Fibroblast of villous mesenchyme (primary cell): Measurements from ENCODE around the gene RABGGTA. TPM values are rescaled to one million over a fixed set of nuclear protein-coding genes. Genes with fewer than 3 reads are reported as not detected.

Experiments
- DNase-seq: peaks from one replicate; pipeline ENCODE4 v3.0.0-alpha.2; 2010; ENCODE audit warnings: low read depth
- H3K4me3 ChIP-seq: 2 replicates; pipeline ENCODE4 v1.5.1; 2011; ENCODE audit warnings: low read depth, mild to moderate bottlenecking, low read length
- total RNA-seq: library from RNA; depleted of rRNA; stranded (reverse); fragments of >200 nt; gene quantifications from 2 replicates; pipeline ENCODE4 v1.2.3, GENCODE V29; 2012
- TF ChIP-seq, protein P1 (sequence below): IDR thresholded peaks from 2 replicates; pipeline ENCODE4 v1.5.1; 2012; ENCODE audit warnings: low read depth, mild to moderate bottlenecking, low read length; ENCODE audit not compliant: insufficient read depth

RABGGTA gene
- total RNA-seq, 1 donor, result 28.1 TPM

DNA sequence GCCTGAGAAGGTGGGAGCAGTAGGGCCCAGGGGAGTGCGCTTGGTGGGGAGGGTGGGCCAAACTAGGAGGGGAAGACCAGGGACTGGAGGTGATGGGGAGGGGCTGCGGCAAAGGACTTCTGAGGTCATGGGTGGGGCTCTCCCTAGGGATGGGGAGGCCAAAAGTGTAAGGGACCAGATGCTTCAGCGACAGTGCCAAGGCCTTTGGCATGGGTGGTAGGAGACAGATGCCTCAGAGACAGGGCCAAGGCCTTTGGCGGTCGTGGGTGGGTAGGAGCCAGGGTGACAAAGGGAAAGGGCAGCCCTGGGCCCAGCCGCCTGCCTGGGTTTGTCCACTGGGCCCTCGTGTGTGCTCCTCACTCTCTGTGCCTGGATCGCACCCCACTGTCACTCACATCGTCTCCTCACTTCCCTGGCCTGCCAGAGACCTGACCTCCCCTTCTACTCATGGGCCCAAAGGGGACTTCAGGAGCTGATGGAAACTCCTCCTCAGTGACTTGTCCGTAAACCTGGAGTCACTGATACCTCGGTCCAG is 13.2 kb upstream of the RABGGTA start:
- no peak overlapping the region for H3K4me3 ChIP-seq
- no peak for DNase-seq
- TF ChIP-seq, protein P1, sequence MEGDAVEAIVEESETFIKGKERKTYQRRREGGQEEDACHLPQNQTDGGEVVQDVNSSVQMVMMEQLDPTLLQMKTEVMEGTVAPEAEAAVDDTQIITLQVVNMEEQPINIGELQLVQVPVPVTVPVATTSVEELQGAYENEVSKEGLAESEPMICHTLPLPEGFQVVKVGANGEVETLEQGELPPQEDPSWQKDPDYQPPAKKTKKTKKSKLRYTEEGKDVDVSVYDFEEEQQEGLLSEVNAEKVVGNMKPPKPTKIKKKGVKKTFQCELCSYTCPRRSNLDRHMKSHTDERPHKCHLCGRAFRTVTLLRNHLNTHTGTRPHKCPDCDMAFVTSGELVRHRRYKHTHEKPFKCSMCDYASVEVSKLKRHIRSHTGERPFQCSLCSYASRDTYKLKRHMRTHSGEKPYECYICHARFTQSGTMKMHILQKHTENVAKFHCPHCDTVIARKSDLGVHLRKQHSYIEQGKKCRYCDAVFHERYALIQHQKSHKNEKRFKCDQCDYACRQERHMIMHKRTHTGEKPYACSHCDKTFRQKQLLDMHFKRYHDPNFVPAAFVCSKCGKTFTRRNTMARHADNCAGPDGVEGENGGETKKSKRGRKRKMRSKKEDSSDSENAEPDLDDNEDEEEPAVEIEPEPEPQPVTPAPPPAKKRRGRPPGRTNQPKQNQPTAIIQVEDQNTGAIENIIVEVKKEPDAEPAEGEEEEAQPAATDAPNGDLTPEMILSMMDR, result no peak

DNA sequence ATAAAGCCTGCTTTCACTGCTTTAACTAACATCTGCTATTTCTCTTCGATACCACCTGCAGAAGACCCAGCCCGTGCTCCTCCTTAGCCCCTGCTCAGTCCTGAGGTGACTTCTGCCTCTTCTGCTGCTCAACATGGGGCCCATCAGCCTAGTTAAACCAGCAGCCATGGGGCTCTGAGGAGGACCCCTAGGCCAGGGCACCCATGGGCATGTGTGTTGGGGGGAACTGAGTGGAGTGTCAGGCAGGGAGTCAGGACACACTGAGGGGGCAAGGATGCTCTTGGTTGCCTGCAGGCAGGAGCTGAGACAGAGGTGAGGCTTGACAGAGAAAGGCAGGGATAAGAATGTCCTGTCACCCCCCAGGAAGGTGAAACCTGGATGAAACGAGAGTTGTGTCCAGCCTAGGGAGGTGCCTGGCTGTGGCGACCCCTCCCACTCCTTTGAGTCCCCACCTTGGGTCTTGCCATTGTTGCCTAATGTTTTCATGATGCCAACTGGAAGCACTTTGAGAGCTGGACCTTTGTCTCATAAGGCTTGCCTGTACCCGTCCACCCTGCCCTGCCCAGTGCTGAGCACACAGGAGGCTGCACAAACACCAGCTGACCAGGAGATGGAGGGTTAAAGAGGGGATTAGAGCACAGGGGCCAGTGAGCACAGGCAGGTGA is 12.5 kb upstream of the RABGGTA start:
- no peak overlapping the region for H3K4me3 ChIP-seq
- DNase-seq, result no peak
- TF ChIP-seq, protein P1, result no peak

DNA sequence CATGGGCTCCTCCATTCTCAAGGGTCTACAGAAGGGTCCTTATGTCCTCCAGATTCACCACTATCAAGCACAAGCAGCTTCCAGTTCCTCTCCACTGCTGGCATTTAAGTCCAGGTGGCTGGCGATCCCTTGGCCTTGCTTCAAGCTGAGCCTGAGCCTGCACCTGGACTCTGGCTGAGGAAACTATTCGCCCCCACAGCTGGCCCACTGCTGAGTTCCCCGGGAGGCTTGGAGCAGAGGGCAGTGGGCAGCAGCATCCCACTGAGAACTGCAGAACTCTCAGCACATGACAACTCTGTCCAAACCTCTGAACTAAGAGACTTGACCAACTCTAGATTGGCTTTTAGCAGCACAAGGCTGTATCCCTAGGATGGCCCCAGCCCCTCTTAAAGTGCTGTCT is 11.3 kb upstream of the RABGGTA start:
- H3K4me3 ChIP-seq, result no peak overlapping the region
- TF ChIP-seq, protein P1, result no peak
- DNase-seq, result no peak

DNA sequence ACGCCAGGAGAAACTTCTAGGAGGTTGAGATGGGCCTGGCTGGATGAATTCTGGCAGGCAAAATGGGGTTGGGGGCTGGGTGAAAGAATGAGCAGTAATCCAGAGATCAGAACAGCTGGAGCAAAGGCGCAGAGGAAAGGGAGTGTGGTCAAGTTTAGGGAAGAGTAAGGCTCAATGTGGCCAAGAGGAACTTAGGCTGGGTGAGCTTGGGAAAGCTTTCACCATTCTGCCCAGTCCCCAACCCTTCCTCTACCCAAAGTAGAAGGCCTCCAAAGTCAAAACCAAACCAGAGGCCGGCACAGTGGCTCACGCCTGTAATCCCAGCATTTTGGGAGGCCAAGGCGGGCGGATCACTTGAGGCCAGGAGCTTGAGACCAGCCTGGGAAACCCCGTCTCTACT is 10.2 kb upstream of the RABGGTA start:
- no peak for DNase-seq
- H3K4me3 ChIP-seq, result no peak overlapping the region
- TF ChIP-seq, protein P1, result no peak

DNA sequence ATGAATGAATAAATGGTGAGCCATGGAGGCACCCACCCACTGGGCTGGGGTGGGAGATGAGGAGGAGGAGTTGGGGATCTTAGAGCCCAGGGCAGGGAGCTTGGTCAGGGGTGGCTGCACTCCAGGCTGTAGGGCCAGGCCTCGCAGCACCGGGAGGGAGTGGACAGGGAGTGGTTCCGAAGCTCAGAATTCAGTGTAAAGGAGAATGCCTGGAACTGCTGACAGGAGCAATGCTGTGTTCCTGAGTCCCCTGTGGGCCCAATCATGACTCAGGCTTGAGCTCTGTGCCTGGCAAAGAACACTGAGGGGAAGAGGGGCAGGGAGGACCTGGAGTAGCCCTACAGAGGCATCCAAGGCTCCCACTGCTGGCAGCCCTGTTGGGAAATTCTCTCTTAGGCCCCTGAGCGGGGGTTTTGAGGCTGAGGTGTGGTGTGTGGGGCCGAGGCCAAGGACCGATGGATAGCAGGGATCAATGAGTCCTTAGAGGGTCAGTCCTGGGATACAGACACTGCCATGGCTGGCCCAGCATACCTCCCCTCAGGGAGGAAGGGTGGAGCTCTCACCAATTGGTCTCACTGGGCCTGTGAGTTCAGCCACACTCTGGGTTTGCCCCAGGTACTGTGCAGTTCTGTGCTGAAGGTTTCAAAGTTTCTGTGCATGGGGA is 9.5 kb upstream of the RABGGTA start:
- no peak overlapping the region for H3K4me3 ChIP-seq
- TF ChIP-seq, protein P1, result no peak
- no peak for DNase-seq

DNA sequence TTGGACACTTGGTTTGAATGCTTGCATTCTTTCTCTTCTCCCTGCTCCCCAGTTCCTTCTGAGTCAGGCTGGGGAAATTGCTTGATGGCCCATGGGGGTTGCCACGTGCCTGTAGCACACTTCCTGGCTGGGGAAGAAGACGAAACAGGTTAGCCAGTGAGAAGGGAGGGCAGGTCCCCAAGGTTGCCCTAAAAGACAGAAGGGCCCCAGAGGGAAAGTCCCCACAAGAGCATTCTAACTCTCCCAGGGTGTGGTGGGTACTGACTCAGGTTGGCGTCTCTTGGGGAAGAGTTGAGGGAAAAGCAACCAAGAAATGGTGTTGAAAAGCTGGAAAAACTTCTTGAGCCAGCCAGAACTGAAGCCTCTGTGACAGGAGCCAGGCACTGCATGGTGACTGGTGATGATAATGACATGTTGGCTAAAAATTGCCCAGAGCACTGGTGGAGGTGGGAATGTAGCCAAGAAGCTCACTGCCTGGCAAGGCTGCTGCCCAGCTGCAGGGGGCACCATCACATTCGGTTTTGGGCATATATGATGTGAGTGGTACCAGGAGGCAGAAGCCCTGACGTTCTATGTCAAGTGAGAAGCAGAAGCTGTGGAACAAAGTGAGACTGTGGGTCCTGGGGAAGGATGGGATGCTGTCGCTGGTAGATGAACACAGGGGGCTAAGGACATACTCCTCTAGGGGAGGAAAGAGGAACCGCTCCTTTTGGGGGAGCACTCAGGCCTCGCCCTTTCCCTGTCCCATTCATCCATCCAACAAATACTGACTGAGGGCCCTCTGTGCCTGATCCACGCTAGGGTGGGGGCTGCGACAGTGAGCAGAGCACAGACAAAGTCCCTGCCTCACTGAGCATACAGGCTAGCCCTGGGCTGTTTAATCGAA is 8.1 kb upstream of the RABGGTA start:
- TF ChIP-seq, protein P1, result peak; percentile 4
- no peak overlapping the region for H3K4me3 ChIP-seq
- DNase-seq, result no peak
